ENCODE results near the gene CTXN3. TPM values are rescaled to one million over a fixed set of nuclear protein-coding genes. Genes with fewer than 3 reads are reported as not detected.
A peak's percentile ranks its signal among the peaks of the same experiment; 100 is the strongest.

CTXN3 gene
- total and polyA plus RNA-seq, 3 donors from 2014 or later, result 0.24 to 0.26 TPM; not detected in 1

DNA sequence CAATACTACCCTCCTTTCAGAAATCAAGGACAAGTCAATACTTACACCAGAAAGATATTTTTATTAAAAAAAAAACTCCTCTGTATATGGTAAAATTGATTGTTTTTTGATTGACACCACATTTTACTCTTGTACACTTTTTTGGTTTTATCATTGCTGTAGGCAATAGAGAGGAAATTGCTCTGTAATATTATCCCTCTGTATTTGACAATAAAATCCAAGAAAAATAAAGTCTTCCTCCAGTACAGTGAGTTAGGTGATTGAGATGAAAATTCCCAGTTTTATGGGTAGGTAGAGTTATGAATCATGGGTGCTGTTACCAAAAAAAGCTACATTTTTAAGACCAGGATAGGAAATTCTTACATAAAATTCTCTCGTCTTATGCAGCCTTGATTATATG lies 31.7 kb downstream of the CTXN3 start:
- H3K27me3 ChIP-seq, result no peaks in the 10 kb centered on the region
- WGBS, 2 donors, result 67 to 87% methylated on average over 1 of the region's 1 CpG
- H3K36me3 ChIP-seq (ENCODE audit: low read depth, missing control alignments), result no peaks in the 10 kb centered on the region
- no peak overlapping the region for H3K27ac ChIP-seq
- DNase-seq, result no peak
- TF ChIP-seq POLR2A (IDR thresholded peaks at IDR 0.05), result no peak
- TF ChIP-seq, protein P1, sequence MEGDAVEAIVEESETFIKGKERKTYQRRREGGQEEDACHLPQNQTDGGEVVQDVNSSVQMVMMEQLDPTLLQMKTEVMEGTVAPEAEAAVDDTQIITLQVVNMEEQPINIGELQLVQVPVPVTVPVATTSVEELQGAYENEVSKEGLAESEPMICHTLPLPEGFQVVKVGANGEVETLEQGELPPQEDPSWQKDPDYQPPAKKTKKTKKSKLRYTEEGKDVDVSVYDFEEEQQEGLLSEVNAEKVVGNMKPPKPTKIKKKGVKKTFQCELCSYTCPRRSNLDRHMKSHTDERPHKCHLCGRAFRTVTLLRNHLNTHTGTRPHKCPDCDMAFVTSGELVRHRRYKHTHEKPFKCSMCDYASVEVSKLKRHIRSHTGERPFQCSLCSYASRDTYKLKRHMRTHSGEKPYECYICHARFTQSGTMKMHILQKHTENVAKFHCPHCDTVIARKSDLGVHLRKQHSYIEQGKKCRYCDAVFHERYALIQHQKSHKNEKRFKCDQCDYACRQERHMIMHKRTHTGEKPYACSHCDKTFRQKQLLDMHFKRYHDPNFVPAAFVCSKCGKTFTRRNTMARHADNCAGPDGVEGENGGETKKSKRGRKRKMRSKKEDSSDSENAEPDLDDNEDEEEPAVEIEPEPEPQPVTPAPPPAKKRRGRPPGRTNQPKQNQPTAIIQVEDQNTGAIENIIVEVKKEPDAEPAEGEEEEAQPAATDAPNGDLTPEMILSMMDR (IDR thresholded peaks at IDR 0.05), result no peak
- intact Hi-C loops (cut with DNase I; ENCODE audit: low total_unique reads), result no loop called here
- H3K4me3 ChIP-seq, result no peak overlapping the region
- no peaks in the 10 kb centered on the region for H3K9me3 ChIP-seq
- H3K4me1 ChIP-seq, result peaks cover 5% of the 10 kb centered on the region

DNA sequence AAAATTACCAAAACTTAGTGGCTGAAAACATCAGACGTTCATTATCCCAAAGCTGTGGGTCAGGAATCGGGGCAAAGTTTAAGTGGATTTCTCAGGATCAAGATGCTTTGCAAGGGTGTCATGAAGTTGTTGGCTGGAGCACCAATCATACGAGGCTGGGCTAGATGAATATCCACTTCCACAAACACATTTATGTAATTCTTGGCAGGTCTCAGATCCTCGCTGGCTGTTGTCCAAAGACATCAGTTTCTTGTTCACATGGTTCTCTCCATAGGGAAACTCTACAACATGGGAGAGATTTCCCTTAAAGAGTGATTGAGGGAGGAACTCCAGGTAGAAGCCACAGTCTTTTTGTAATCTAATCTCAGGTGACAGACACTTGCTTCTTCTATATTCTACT lies 34.1 kb downstream of the CTXN3 start:
- no peaks in the 10 kb centered on the region for H3K27me3 ChIP-seq
- no peaks in the 10 kb centered on the region for H3K36me3 ChIP-seq (ENCODE audit: low read depth, missing control alignments)
- H3K9me3 ChIP-seq, result no peaks in the 10 kb centered on the region
- no peak overlapping the region for H3K27ac ChIP-seq
- H3K4me1 ChIP-seq, result peaks cover 12% of the 10 kb centered on the region
- intact Hi-C loops (cut with DNase I; ENCODE audit: low total_unique reads), result no loop called here
- H3K4me3 ChIP-seq, result no peak overlapping the region
- 68 to 79% methylated on average over 4 of the region's 4 CpGs for WGBS, 2 donors
- TF ChIP-seq, protein P1 (IDR thresholded peaks at IDR 0.05), result no peak
- TF ChIP-seq POLR2A (IDR thresholded peaks at IDR 0.05), result no peak
- DNase-seq, result no peak

DNA sequence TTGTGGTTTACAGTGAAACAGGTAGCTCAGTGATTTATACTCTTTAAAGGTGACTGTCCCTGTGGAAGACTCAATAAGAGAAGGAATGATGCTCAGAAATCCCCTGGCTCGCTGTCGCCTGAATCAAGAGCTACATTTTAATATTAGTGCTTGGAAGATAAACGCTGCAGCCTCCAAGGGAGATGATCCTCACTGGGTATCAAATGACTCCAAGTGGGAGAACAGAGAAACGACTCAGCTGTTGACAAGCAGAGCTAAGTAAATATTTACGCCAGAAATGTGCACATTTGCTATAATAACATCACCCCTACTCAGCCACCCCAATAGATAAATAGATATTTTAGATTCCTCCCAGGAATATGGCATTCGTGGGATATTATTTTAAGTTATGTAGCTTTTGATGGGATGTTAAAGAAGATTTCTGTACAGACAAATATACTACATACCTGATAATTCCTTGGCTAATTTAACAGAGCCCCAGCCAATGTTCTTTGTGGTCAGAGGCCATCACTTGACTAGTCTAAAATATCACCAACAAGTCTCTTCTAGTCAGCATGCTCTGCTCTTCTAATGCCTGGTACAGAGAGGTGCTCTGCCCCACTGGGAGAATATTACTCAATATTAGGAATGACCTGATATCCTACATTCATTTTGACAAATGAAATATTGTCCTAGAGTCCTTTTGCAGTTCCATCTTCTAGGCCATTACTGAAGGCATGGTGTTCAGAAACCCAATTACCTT lies 36.0 kb downstream of the CTXN3 start:
- Histone ChIP-seq H3K27me3 (no peaks in the 10 kb centered on the region), H3K36me3 (ENCODE audit: low read depth, missing control alignments) (no peaks in the 10 kb centered on the region), H3K27ac (peak overlapping the region in 1 of 2 donors; percentile 28), H3K4me3 (no peak overlapping the region), H3K9me3 (no peaks in the 10 kb centered on the region), H3K4me1 (peaks cover 12% of the 10 kb centered on the region)
- no peak for DNase-seq
- 83 to 84% methylated on average over 6 of the region's 6 CpGs for WGBS, 2 donors
- no peak for TF ChIP-seq POLR2A (IDR thresholded peaks at IDR 0.05)
- TF ChIP-seq, protein P1 (IDR thresholded peaks at IDR 0.05), result no peak
- intact Hi-C loops (cut with DNase I; ENCODE audit: low total_unique reads), result no loop called here

DNA sequence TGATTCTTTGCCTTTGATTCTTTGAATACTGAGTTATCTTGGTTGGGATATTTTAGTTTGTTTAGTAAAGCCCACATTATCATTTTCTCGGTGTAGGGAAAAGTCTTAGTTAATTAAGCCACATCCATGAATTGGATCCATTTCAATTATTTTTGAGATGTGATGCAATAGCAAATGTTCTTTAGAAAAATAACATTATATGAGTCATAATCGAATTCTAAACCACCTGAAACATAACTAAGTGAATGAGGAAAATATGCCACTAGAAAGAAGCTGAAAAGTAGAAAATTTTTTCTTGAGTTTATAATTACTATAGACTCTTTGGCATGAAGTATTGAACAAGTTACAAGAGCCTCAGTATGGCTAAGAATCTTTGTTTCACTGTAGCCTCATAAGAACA lies 36.8 kb downstream of the CTXN3 start:
- Histone ChIP-seq H3K4me3 (no peak overlapping the region), H3K4me1 (peaks cover 12% of the 10 kb centered on the region), H3K36me3 (ENCODE audit: low read depth, missing control alignments) (no peaks in the 10 kb centered on the region), H3K9me3 (no peaks in the 10 kb centered on the region), H3K27ac (peak overlapping the region in 1 of 2 donors; percentile 28), H3K27me3 (no peaks in the 10 kb centered on the region)
- WGBS, 2 donors, result 57 to 76% methylated on average over 2 of the region's 2 CpGs
- TF ChIP-seq POLR2A (IDR thresholded peaks at IDR 0.05), result no peak
- TF ChIP-seq, protein P1 (IDR thresholded peaks at IDR 0.05), result no peak
- intact Hi-C loops (cut with DNase I; ENCODE audit: low total_unique reads), result no loop called here
- DNase-seq, result no peak

DNA sequence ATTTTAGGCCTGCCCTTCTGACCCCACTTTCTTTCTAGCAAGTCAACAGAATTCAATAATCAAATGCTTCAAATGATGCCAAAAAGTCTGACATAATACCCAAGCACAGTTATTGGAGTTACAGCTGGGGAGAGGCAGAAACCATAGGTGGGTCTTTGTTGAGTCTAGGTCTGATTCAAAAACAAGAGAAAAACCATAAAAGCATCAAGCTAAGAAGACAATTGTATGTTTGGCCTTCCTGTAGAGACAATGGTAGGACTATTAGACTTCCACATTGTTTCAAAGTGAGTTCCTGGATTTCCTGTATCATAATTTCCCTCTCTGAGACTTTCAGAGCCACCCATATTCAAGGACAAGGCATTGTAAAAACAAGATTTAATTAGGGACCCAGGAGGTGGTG lies 37.5 kb downstream of the CTXN3 start:
- intact Hi-C loops (cut with DNase I; ENCODE audit: low total_unique reads), result no loop called here
- no peaks in the 10 kb centered on the region for H3K9me3 ChIP-seq
- no peak overlapping the region for H3K4me3 ChIP-seq
- no peaks in the 10 kb centered on the region for H3K36me3 ChIP-seq (ENCODE audit: low read depth, missing control alignments)
- H3K27me3 ChIP-seq, result no peaks in the 10 kb centered on the region
- no peak for DNase-seq
- TF ChIP-seq, protein P1 (IDR thresholded peaks at IDR 0.05), result no peak
- TF ChIP-seq POLR2A (IDR thresholded peaks at IDR 0.05), result no peak
- H3K4me1 ChIP-seq, result peaks cover 12% of the 10 kb centered on the region
- H3K27ac ChIP-seq, result no peak overlapping the region
